K562 (cell line): ENCODE measurements around the gene MED15. TPM values are rescaled to one million over a fixed set of nuclear protein-coding genes. Genes with fewer than 3 reads are reported as not detected.
A peak's percentile ranks its signal among the peaks of the same experiment; 100 is the strongest.

Source experiments
- ATAC-seq: fragments of 200-7000 bp; cut with Tn5 transposase; 3 replicates; pipeline ENCODE4 v1.9.1; 2020; ENCODE audit warnings: moderate library complexity
- BruUV-seq: library from RNA; stranded (reverse); fragments of 400-500 nt; replicated peaks from 2 replicates; lab custom pipeline; 2021; lab: Mats Ljungman, UMichigan
- CTCF ChIA-PET: fragments of 300-600 bp; formaldehyde crosslinking; extraction: SDS; loops from one replicate; lab custom pipeline; 2021; ENCODE audit warnings: low intra/inter-chr PET ratio; lab: Yijun Ruan, JAX
- POLR2A ChIA-PET: fragments of 300-600, 350-650 bp; sonication (Branson Sonifier 250); formaldehyde crosslinking; extraction: SDS; loops from one replicate; lab custom pipeline; 2021; ENCODE audit warnings: antibody characterized with exemption, inconsistent platforms; lab: Yijun Ruan, JAX
- DNase-seq, 4 experiments: peaks; one replicate each; pipeline versions ENCODE4 v3.0.0 to v3.0.0-alpha.2; 2011 to 2018; ENCODE audit warnings: low spot score in 3 of 4, mixed read lengths in 3 of 4; ENCODE audit errors: extremely low read depth in 1 of 4
- FAIRE-seq: peaks from 2 replicates; lab custom pipeline; 2011; peaks lifted over from hg19 to GRCh38; lab: Jason Lieb, UNC
- H2AFZ ChIP-seq: 2 replicates; pipeline ENCODE4 v1.6.0; 2011; ENCODE audit warnings: low read depth, low read length, control low read depth, inconsistent platforms
- H3K27ac ChIP-seq: fragments of 200-600 bp; 3 replicates; pipeline ENCODE4 v1.8.0; 2011; ENCODE audit warnings: low read depth, mild to moderate bottlenecking, control low read depth, inconsistent platforms, low read length, moderate library complexity, mixed read lengths; ENCODE audit errors: extremely low read depth
- H3K27me3 ChIP-seq, 2 experiments: fragments of 300-600 bp in 1 of 2; 2 replicates in 1 of 2; 3 replicates in 1 of 2; pipeline versions ENCODE4 v1.6.0 to v1.8.0; 2011; ENCODE audit warnings: inconsistent platforms in 2 of 2, low read length in 2 of 2, mild to moderate bottlenecking in 1 of 2, mixed read lengths in 1 of 2, moderate library complexity in 1 of 2; ENCODE audit not compliant: control insufficient read depth in 2 of 2, insufficient read depth in 2 of 2
- H3K36me3 ChIP-seq: fragments of 300-600 bp; 3 replicates; pipeline ENCODE4 v1.8.0; 2011; ENCODE audit warnings: mild to moderate bottlenecking, low read length, inconsistent platforms; ENCODE audit not compliant: control insufficient read depth, insufficient read depth
- H3K4me1 ChIP-seq, 2 experiments: fragments of 200-600 bp in 1 of 2; replicated peaks in 1 of 2; 2 replicates in 1 of 2; 3 replicates in 1 of 2; pipeline versions ENCODE4 v1.5.1 to v1.8.0; 2011; ENCODE audit warnings: inconsistent platforms in 2 of 2, low read length in 2 of 2, mild to moderate bottlenecking in 1 of 2, mixed read lengths in 1 of 2, moderate library complexity in 1 of 2; ENCODE audit not compliant: control insufficient read depth in 2 of 2, insufficient read depth in 2 of 2
- H3K4me2 ChIP-seq: 2 replicates; pipeline ENCODE4 v1.6.1; 2011; ENCODE audit warnings: low read length, control low read depth, inconsistent platforms, mixed read lengths; ENCODE audit not compliant: insufficient read depth
- H3K4me3 ChIP-seq: fragments of 200-600 bp; sonication (generic), shearing (Covaris generic); 2 replicates; pipeline ENCODE4 v1.5.1; 2016; ENCODE audit warnings: control low read depth, inconsistent platforms
- H3K79me2 ChIP-seq: fragments of 200-600 bp; 3 replicates; pipeline ENCODE4 v1.8.0; 2011; ENCODE audit warnings: low read length, inconsistent platforms; ENCODE audit not compliant: control insufficient read depth, insufficient read depth
- H3K9ac ChIP-seq, 2 experiments: 2 replicates each; pipeline versions ENCODE4 v1.6.0 to v1.6.1; 2011; ENCODE audit warnings: low read depth in 2 of 2, low read length in 2 of 2, control low read depth in 1 of 2, inconsistent platforms in 1 of 2, mild to moderate bottlenecking in 1 of 2, mixed read lengths in 1 of 2; ENCODE audit not compliant: insufficient read depth in 1 of 2
- H3K9me1 ChIP-seq: one replicate; pipeline ENCODE4 v1.6.0; 2011; ENCODE audit warnings: inconsistent platforms, mild to moderate bottlenecking, low read length, moderate library complexity; ENCODE audit not compliant: control insufficient read depth, insufficient read depth
- H3K9me3 ChIP-seq: replicated peaks from 2 replicates; pipeline ENCODE4 v1.5.1; 2011; ENCODE audit warnings: low read depth, low read length, inconsistent platforms; ENCODE audit not compliant: control insufficient read depth, insufficient read depth
- H4K20me1 ChIP-seq: replicated peaks from 2 replicates; pipeline ENCODE4 v1.6.1; 2011; ENCODE audit warnings: low read length, inconsistent platforms, mixed read lengths; ENCODE audit not compliant: control insufficient read depth, insufficient read depth
- CAMTA2 ChIP-seq: fragments of 250-450 bp; sonication (Bioruptor Pico); conservative IDR thresholded peaks from 2 replicates; pipeline ENCODE4 v1.5.1; 2022
- CTBP1 ChIP-seq: fragments of 450-650 bp; IDR thresholded peaks from 2 replicates; pipeline ENCODE4 v1.6.1; 2016; ENCODE audit warnings: borderline replicate concordance
- E2F8 ChIP-seq: fragments of 450-650 bp; IDR thresholded peaks from 2 replicates; pipeline ENCODE4 v1.7.1; 2018; ENCODE audit warnings: mild to moderate bottlenecking, low read depth; ENCODE audit not compliant: partially characterized antibody
- MBD2 ChIP-seq: sonication (generic); IDR thresholded peaks from 2 replicates; pipeline ENCODE4 v1.6.1; 2016; ENCODE audit warnings: low read depth, borderline replicate concordance
- NR2F6 ChIP-seq: fragments of 450-650 bp; formaldehyde crosslinking; IDR thresholded peaks from 2 replicates; pipeline ENCODE4 v1.4.0; 2020; ENCODE audit warnings: mild to moderate bottlenecking
- PBX2 ChIP-seq, 2 experiments: IDR thresholded peaks in 1 of 2; conservative IDR thresholded peaks in 1 of 2; 2 replicates each; pipeline ENCODE4 v1.6.1; 2016; ENCODE audit warnings: low read depth in 2 of 2, mild to moderate bottlenecking in 1 of 2, missing compliant biosample characterization in 1 of 2, missing genetic modification characterization in 1 of 2, moderate library complexity in 1 of 2
- RBBP5 ChIP-seq: fragments of 200-600 bp; sonication (generic); IDR thresholded peaks from 2 replicates; pipeline ENCODE4 v1.6.1; 2012; ENCODE audit warnings: borderline replicate concordance, mild to moderate bottlenecking, low read length, control low read depth, inconsistent platforms; ENCODE audit not compliant: insufficient read depth, poor library complexity, severe bottlenecking
- SMAD1 ChIP-seq: fragments of 150-350 bp; IDR thresholded peaks from 2 replicates; pipeline ENCODE4 v1.6.1; 2014; ENCODE audit warnings: low read length, low read depth; ENCODE audit not compliant: partially characterized antibody
- TAL1 ChIP-seq: fragments of 450-650 bp; IDR thresholded peaks from 2 replicates; pipeline ENCODE4 v1.6.1; 2016; ENCODE audit warnings: mild to moderate bottlenecking
- ZNF512 ChIP-seq: IDR thresholded peaks from 2 replicates; pipeline ENCODE4 v1.6.1; 2016; ENCODE audit warnings: missing genetic modification characterization, missing compliant biosample characterization
- WGBS: fragments of 100-300 bp; shearing (Covaris generic); methylation state at CpG from one replicate; pipeline ENCODE4 v1.1.6; 2016; ENCODE audit warnings: low coverage, mixed read lengths; ENCODE audit not compliant: insufficient coverage; ENCODE audit errors: missing lambda C conversion rate; 5-methylcytosine and 5-hydroxymethylcytosine counted together
- in situ Hi-C: fragments of 300-500 bp; cut with MboI; formaldehyde crosslinking; loops from 4 replicates; pipeline ENCODE4 v1.15.0; 2018; ENCODE audit warnings: inconsistent platforms, mixed read lengths
- intact Hi-C: fragments of 100-400 bp; cut with micrococcal nuclease; formaldehyde crosslinking; loops from 2 replicates; pipeline ENCODE4 v1.14.2; 2022
- polyA plus RNA-seq, 8 experiments: library from polyadenylated mRNA; depleted of rRNA in 4 of 8; stranded (reverse) in 5 of 8; unstranded in 3 of 8; fragments of >200 nt; fragmentation: Nextera tagmentation in 2 of 8; fragmentation: Illumina TruSeq in 1 of 8; extraction: Ambion mirVana in 2 of 8; extraction: Trizol in 1 of 8; gene quantifications; 2 replicates each; pipeline versions ENCODE4 v1.2.1 to v1.2.3, GENCODE V29; 2011 to 2014; ENCODE audit warnings: inconsistent platforms in 1 of 8, missing spikeins in 1 of 8
- total RNA-seq, 7 experiments: library from RNA; depleted of rRNA in 6 of 7; stranded (reverse); fragments of >200 nt in 6 of 7; fragmentation: Illumina TruSeq in 2 of 7; extraction: Trizol in 2 of 7; gene quantifications; 2 replicates each; pipeline versions ENCODE4 v1.2.1 to v1.2.3, GENCODE V29; 2011 to 2021; ENCODE audit warnings: low replicate concordance in 1 of 7

The MED15 gene
- total and polyA plus RNA-seq, 9 of the 15 experiments (the other 6 are each of a cell fraction or from before 2014, with no cell fraction given), result 4.0 to 271 (median 60.1) TPM

- peaks cover 99% of the 10 kb centered on the region for H3K36me3 ChIP-seq
- peaks cover 50% of the 10 kb centered on the region for H4K20me1 ChIP-seq
- H3K79me2 ChIP-seq, result no peaks in the 10 kb centered on the region
- in situ Hi-C loops, result no loop called here
- no TSS peak for BruUV-seq
- H3K27ac ChIP-seq, result no peak overlapping the region
- 83% methylated on average over 7 of the region's 7 CpGs for WGBS
- H3K9me1 ChIP-seq, result peaks cover 22% of the 10 kb centered on the region
- FAIRE-seq, result no peak
- no peaks in the 10 kb centered on the region for H3K9me3 ChIP-seq
- no peak overlapping the region for H3K4me3 ChIP-seq
- ChIA-PET CTCF (interaction anchor here (0.9 kb wide), 1 partner anchor 202 kb away, joined by 3 read pairs; no protein-coding TSS in a partner anchor), POLR2A (interaction anchor here (0.6 to 68.9 kb wide), 9 partner anchors 10 to 275 kb away, joined by 3 to 1693 read pairs (median 4); partner anchors contain the start of gene MED15)
- H2AFZ ChIP-seq, result no peak overlapping the region
- H3K27me3 ChIP-seq, result no peaks in the 10 kb centered on the region
- peak overlapping the region in 1 of 2 experiments; percentile 45; a peak in 2 of 4 replicates for H3K9ac ChIP-seq
- DNase-seq, result peak in 2 of 4 experiments; percentile 75 to 81
- H3K4me2 ChIP-seq, result no peak overlapping the region
- intact Hi-C loops, result no loop called here
- peaks cover 10 to 67% of the 10 kb centered on the region in 2 experiments for H3K4me1 ChIP-seq
- peak; percentile 1; the same call in 1 of the 3 replicates for ATAC-seq
- TF ChIP-seq TAL1 (no peak), PBX2 (CRISPR knock-in tag; IDR thresholded peaks at IDR 0.05; ENCODE audit: low read depth) (no peak), PBX2 (tag; conservative IDR thresholded peaks at IDR 0.05; ENCODE audit: low read depth) (no peak), NR2F6 (no peak), SMAD1 (no peak), MBD2 (no peak), E2F8 (no peak), CAMTA2 (0 out of 2 replicates have a peak, but pooled peaks have one; percentile 28), RBBP5 (peak; percentile 52), ZNF512 (tag) (no peak), CTBP1 (peak; percentile 2; the same call in 1 of the 2 replicates)
Observed at GRCh38 chr22:20581503-20582170, 74.2 kb downstream of the MED15 start.
